ENCODE measurements around the gene CDKAL1.

The CDKAL1 gene

DNA sequence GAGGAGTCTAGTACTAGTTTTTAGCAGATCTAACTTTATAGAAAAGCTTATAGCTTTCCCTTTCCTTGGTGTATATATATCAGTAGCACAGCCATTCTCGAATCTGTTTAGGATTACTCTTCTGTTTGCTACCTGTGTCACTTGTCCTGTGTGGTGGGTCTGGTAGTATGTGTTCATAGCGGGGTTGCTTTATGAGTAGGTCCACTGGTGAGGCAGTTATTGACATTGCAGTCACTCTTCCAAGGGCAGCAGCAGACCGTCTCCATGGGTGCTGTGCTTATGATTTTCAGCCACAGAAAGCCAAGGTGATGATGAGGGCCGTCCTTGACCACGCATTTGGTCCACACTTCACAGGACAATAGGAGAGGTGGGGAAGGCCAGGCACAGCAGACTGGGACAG lies 171.5 kb downstream of the CDKAL1 start:
- Histone ChIP-seq H3K9ac (no peak overlapping the region), H3K36me3 (ENCODE audit: insufficient read depth) (no peaks in the 10 kb centered on the region), H3K4me1 (ENCODE audit: low read depth, poor library complexity, severe bottlenecking) (peaks cover 77% of the 10 kb centered on the region), H3K27me3 (ENCODE audit: insufficient read depth, low read depth) (no peaks in the 10 kb centered on the region), H4K20me1 (ENCODE audit: insufficient read depth) (no peaks in the 10 kb centered on the region), H3K27ac (no peak overlapping the region), H3K4me2 (no peak overlapping the region), H3K79me2 (ENCODE audit: insufficient read depth, low read depth) (peaks cover 9% of the 10 kb centered on the region; the same call in 1 of the 2 replicates), H2AFZ (ENCODE audit: low read depth) (no peak overlapping the region), H3K4me3 (IDR thresholded peaks at IDR 0.05; ENCODE audit: insufficient read depth, low read depth, low read length) (no peak overlapping the region)
- TF ChIP-seq, protein P1, sequence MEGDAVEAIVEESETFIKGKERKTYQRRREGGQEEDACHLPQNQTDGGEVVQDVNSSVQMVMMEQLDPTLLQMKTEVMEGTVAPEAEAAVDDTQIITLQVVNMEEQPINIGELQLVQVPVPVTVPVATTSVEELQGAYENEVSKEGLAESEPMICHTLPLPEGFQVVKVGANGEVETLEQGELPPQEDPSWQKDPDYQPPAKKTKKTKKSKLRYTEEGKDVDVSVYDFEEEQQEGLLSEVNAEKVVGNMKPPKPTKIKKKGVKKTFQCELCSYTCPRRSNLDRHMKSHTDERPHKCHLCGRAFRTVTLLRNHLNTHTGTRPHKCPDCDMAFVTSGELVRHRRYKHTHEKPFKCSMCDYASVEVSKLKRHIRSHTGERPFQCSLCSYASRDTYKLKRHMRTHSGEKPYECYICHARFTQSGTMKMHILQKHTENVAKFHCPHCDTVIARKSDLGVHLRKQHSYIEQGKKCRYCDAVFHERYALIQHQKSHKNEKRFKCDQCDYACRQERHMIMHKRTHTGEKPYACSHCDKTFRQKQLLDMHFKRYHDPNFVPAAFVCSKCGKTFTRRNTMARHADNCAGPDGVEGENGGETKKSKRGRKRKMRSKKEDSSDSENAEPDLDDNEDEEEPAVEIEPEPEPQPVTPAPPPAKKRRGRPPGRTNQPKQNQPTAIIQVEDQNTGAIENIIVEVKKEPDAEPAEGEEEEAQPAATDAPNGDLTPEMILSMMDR (conservative IDR thresholded peaks at IDR 0.05; ENCODE audit: low read depth, low read length): no peak

DNA sequence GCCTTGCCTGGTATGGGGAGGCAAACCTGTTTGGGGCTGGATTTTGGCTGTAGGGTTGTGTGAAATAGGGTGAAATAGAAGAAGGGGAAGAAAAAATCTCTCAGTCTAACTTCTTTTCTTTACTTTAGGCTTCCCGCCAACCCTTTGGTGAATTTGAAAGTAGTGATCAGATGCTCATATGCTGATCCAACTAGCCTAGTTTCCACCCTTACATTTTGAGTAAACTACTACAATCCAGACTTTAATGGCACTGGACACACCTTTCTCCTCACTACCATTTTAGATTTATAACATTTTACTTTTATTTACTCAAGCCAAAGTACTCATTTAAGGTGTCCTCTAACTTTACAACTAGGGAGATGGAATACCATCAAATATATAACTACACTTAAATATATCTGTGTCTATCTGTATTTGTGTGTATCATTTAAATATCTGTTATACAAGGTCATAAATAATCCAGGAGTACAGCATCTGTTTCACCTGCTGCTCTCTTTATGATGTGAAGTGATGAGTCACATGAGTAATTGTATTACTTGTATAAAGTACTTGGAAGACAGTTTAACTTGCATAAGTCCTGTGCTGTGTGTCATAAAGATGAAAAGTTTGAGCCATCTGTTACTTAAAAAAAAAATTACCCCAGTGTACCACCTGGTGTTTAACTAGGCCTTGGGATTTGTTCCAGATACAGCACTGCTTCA lies 172.1 kb downstream of the CDKAL1 start:
- no peak overlapping the region for H3K4me3 ChIP-seq (IDR thresholded peaks at IDR 0.05; ENCODE audit: insufficient read depth, low read depth, low read length)
- no peak overlapping the region for H2AFZ ChIP-seq (ENCODE audit: low read depth)
- no peak overlapping the region for H3K9ac ChIP-seq
- peaks cover 12% of the 10 kb centered on the region; the same call in 1 of the 2 replicates for H3K79me2 ChIP-seq (ENCODE audit: insufficient read depth, low read depth)
- H3K36me3 ChIP-seq (ENCODE audit: insufficient read depth): no peaks in the 10 kb centered on the region
- no peaks in the 10 kb centered on the region for H4K20me1 ChIP-seq (ENCODE audit: insufficient read depth)
- no peak overlapping the region for H3K27ac ChIP-seq
- H3K4me2 ChIP-seq: 0 out of 2 replicates have a peak overlapping the region, but pooled peaks have one; percentile 4
- H3K4me1 ChIP-seq (ENCODE audit: low read depth, poor library complexity, severe bottlenecking): peaks cover 77% of the 10 kb centered on the region
- TF ChIP-seq, protein P1 (conservative IDR thresholded peaks at IDR 0.05; ENCODE audit: low read depth, low read length): no peak
- no peaks in the 10 kb centered on the region for H3K27me3 ChIP-seq (ENCODE audit: insufficient read depth, low read depth)

DNA sequence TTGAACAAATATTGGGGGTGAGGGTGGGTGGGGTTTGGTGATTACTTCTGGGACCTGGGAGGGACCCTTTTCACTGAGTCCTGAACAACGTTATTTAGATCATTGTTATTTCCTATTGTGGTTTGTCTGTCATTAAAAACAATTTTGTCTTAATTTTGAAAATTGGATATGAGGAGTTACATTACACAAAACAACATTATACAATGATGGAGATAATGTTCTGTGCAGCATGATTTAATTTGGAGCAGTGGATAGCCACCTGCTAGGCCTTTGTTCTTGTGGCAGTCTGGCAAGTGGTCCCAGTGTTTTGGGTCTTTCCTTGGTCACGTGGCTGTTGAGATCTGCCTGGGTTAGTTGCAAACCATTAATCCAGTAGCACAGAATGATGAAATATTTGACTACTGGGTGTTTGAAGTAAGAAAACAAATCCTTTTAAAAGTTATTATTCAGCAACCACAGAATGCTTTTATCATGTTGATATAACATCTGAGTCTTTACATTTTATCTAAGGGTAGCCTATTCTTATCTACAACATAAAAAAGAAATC lies 172.8 kb downstream of the CDKAL1 start:
- Histone ChIP-seq H3K27ac (no peak overlapping the region; the same call in 1 of the 2 replicates), H3K79me2 (ENCODE audit: insufficient read depth, low read depth) (peaks cover 12% of the 10 kb centered on the region; the same call in 1 of the 2 replicates), H3K36me3 (ENCODE audit: insufficient read depth) (no peaks in the 10 kb centered on the region), H3K4me1 (ENCODE audit: low read depth, poor library complexity, severe bottlenecking) (peaks cover 81% of the 10 kb centered on the region), H4K20me1 (ENCODE audit: insufficient read depth) (no peaks in the 10 kb centered on the region), H2AFZ (ENCODE audit: low read depth) (no peak overlapping the region), H3K9ac (no peak overlapping the region), H3K27me3 (ENCODE audit: insufficient read depth, low read depth) (no peaks in the 10 kb centered on the region), H3K4me3 (IDR thresholded peaks at IDR 0.05; ENCODE audit: insufficient read depth, low read depth, low read length) (no peak overlapping the region), H3K4me2 (0 out of 2 replicates have a peak overlapping the region, but pooled peaks have one; percentile 12)
- TF ChIP-seq, protein P1 (conservative IDR thresholded peaks at IDR 0.05; ENCODE audit: low read depth, low read length): no peak

DNA sequence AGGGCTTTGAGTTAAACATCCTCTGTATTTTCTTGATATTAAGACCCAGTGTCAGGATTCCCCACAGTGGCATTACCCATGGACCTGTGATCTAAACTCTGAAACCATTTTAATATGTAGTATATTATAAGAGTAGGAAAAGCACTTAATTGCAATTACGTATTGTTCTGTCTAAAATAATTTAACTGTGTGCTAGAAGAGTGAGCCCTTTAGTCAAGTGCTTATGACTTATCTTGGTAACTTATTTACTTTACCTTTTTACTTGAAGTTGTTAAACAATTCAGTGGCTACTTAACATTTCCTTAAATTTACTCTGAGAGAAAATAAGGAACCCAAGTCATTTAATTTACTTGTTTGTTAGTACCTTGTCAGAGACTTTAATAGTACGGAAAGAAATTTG lies 173.6 kb downstream of the CDKAL1 start:
- no peaks in the 10 kb centered on the region for H3K36me3 ChIP-seq (ENCODE audit: insufficient read depth)
- H3K79me2 ChIP-seq (ENCODE audit: insufficient read depth, low read depth): peaks cover 12% of the 10 kb centered on the region; the same call in 1 of the 2 replicates
- no peaks in the 10 kb centered on the region for H4K20me1 ChIP-seq (ENCODE audit: insufficient read depth)
- H3K4me3 ChIP-seq (IDR thresholded peaks at IDR 0.05; ENCODE audit: insufficient read depth, low read depth, low read length): no peak overlapping the region
- TF ChIP-seq, protein P1 (conservative IDR thresholded peaks at IDR 0.05; ENCODE audit: low read depth, low read length): no peak
- H3K4me2 ChIP-seq: peak overlapping the region; percentile 51; the same call in 1 of the 2 replicates
- no peak overlapping the region for H2AFZ ChIP-seq (ENCODE audit: low read depth)
- H3K4me1 ChIP-seq (ENCODE audit: low read depth, poor library complexity, severe bottlenecking): peaks cover 90% of the 10 kb centered on the region
- peak overlapping the region; percentile 27; the same call in 1 of the 2 replicates for H3K27ac ChIP-seq
- no peaks in the 10 kb centered on the region for H3K27me3 ChIP-seq (ENCODE audit: insufficient read depth, low read depth)
- H3K9ac ChIP-seq: no peak overlapping the region
